HEK293 (cell line): ENCODE results near the gene RPL12.

Source experiments
- CTCF ChIA-PET: fragments of 350-600 bp; formaldehyde crosslinking; extraction: SDS; loops from one replicate; lab custom pipeline; 2021; ENCODE audit warnings: antibody characterized with exemption; lab: Yijun Ruan, JAX
- POLR2A ChIA-PET: fragments of 300-600 bp; formaldehyde crosslinking; extraction: SDS; loops from one replicate; lab custom pipeline; 2020; ENCODE audit warnings: antibody characterized with exemption, inconsistent platforms; lab: Yijun Ruan, JAX
- H3K27ac ChIP-seq: fragments of 200-500 bp; sonication (Bioruptor generic); 2 replicates; pipeline ENCODE4 v1.5.1; 2014; ENCODE audit warnings: low read depth, low read length, control low read depth, inconsistent platforms; ENCODE audit errors: extremely low read depth
- H3K36me3 ChIP-seq, 2 experiments: fragments of 200-500 bp in 1 of 2; sonication (Bioruptor generic) in 1 of 2; 1 replicate in 1 of 2; 2 replicates in 1 of 2; pipeline ENCODE4 v1.5.1; 2014 to 2017; ENCODE audit warnings: inconsistent platforms in 2 of 2, low read length in 2 of 2; ENCODE audit not compliant: control insufficient read depth in 2 of 2, insufficient read depth in 1 of 2
- H3K4me1 ChIP-seq: fragments of 200-500 bp; sonication (Bioruptor generic); 2 replicates; pipeline ENCODE4 v1.5.1; 2014; ENCODE audit warnings: mild to moderate bottlenecking, low read length, inconsistent platforms; ENCODE audit not compliant: control insufficient read depth, insufficient read depth
- H3K4me3 ChIP-seq: 2 replicates; pipeline ENCODE4 v1.5.1; 2011; ENCODE audit warnings: low read depth, mild to moderate bottlenecking, control low read depth, low read length, moderate library complexity
- H3K9me3 ChIP-seq: fragments of 200-500 bp; sonication (Bioruptor generic); 2 replicates; pipeline ENCODE4 v1.5.1; 2014; ENCODE audit warnings: low read depth, low read length, inconsistent platforms; ENCODE audit not compliant: control insufficient read depth, insufficient read depth
- AEBP2 ChIP-seq: fragments of 450-650 bp; formaldehyde crosslinking; IDR thresholded peaks from 2 replicates; pipeline ENCODE4 v1.5.1; 2016; ENCODE audit warnings: missing biosample characterization, missing genetic modification characterization, borderline replicate concordance
- HOXD13 ChIP-seq: sonication (generic); formaldehyde crosslinking; IDR thresholded peaks from 2 replicates; pipeline ENCODE4 v1.8.0; 2022; ENCODE audit warnings: missing genetic modification reagents, borderline replicate concordance
- KLF1 ChIP-seq: fragments of 450-650 bp; formaldehyde crosslinking; IDR thresholded peaks from 2 replicates; pipeline ENCODE4 v1.5.1; 2016; ENCODE audit warnings: missing biosample characterization, missing genetic modification characterization
- KLF10 ChIP-seq: fragments of 450-650 bp; IDR thresholded peaks from 2 replicates; pipeline ENCODE4 v1.5.1; 2018; ENCODE audit warnings: missing biosample characterization, mild to moderate bottlenecking, missing genetic modification characterization
- OSR2 ChIP-seq: fragments of 450-650 bp; formaldehyde crosslinking; IDR thresholded peaks from 2 replicates; pipeline ENCODE4 v1.5.1; 2016; ENCODE audit warnings: missing biosample characterization, missing genetic modification characterization
- YY2 ChIP-seq: fragments of 450-650 bp; formaldehyde crosslinking; IDR thresholded peaks from 2 replicates; pipeline ENCODE4 v1.5.1; 2016; ENCODE audit warnings: missing biosample characterization, missing genetic modification characterization
- ZBTB21 ChIP-seq: fragments of 450-650 bp; formaldehyde crosslinking; IDR thresholded peaks from 2 replicates; pipeline ENCODE4 v1.5.1; 2017; ENCODE audit warnings: missing biosample characterization, missing genetic modification characterization
- ZNF155 ChIP-seq: fragments of 450-650 bp; formaldehyde crosslinking; IDR thresholded peaks from 2 replicates; pipeline ENCODE4 v1.5.1; 2016; ENCODE audit warnings: missing biosample characterization, missing genetic modification characterization
- ZNF157 ChIP-seq: fragments of 450-650 bp; formaldehyde crosslinking; IDR thresholded peaks from 2 replicates; pipeline ENCODE4 v1.5.1; 2016; ENCODE audit warnings: missing biosample characterization, missing genetic modification characterization
- ZNF24 ChIP-seq: fragments of 450-650 bp; formaldehyde crosslinking; IDR thresholded peaks from 2 replicates; pipeline ENCODE4 v1.5.1; 2016; ENCODE audit warnings: missing biosample characterization, missing genetic modification characterization
- ZNF426 ChIP-seq: fragments of 450-650 bp; formaldehyde crosslinking; IDR thresholded peaks from 2 replicates; pipeline ENCODE4 v1.5.1; 2017; ENCODE audit warnings: missing biosample characterization, missing genetic modification characterization, mild to moderate bottlenecking, inconsistent platforms, moderate library complexity
- ZNF548 ChIP-seq: fragments of 450-650 bp; formaldehyde crosslinking; IDR thresholded peaks from 2 replicates; pipeline ENCODE4 v1.5.1; 2016; ENCODE audit warnings: missing biosample characterization, missing genetic modification characterization
- ZNF600 ChIP-seq: fragments of 450-650 bp; formaldehyde crosslinking; IDR thresholded peaks from 2 replicates; pipeline ENCODE4 v1.5.1; 2016; ENCODE audit warnings: missing biosample characterization, missing genetic modification characterization
- ZNF610 ChIP-seq: fragments of 450-650 bp; formaldehyde crosslinking; IDR thresholded peaks from 2 replicates; pipeline ENCODE4 v1.5.1; 2016; ENCODE audit warnings: missing biosample characterization, missing genetic modification characterization, borderline replicate concordance
- ZNF624 ChIP-seq: fragments of 450-650 bp; formaldehyde crosslinking; IDR thresholded peaks from 2 replicates; pipeline ENCODE4 v1.5.1; 2017; ENCODE audit warnings: missing biosample characterization, missing genetic modification characterization
- ZNF639 ChIP-seq: fragments of 450-650 bp; formaldehyde crosslinking; IDR thresholded peaks from 2 replicates; pipeline ENCODE4 v1.5.1; 2016; ENCODE audit warnings: missing biosample characterization, missing genetic modification characterization
- ZNF768 ChIP-seq: fragments of 450-650 bp; formaldehyde crosslinking; IDR thresholded peaks from 2 replicates; pipeline ENCODE4 v1.5.1; 2018; ENCODE audit warnings: missing biosample characterization, mild to moderate bottlenecking, missing genetic modification characterization
- ZNF777 ChIP-seq: fragments of 450-650 bp; formaldehyde crosslinking; IDR thresholded peaks from 2 replicates; pipeline ENCODE4 v1.5.1; 2017; ENCODE audit warnings: missing biosample characterization, missing genetic modification characterization, borderline replicate concordance
- ZNF837 ChIP-seq: fragments of 450-650 bp; formaldehyde crosslinking; IDR thresholded peaks from 2 replicates; pipeline ENCODE4 v1.5.1; 2016; ENCODE audit warnings: missing biosample characterization, missing genetic modification characterization

Gene RPL12

DNA sequence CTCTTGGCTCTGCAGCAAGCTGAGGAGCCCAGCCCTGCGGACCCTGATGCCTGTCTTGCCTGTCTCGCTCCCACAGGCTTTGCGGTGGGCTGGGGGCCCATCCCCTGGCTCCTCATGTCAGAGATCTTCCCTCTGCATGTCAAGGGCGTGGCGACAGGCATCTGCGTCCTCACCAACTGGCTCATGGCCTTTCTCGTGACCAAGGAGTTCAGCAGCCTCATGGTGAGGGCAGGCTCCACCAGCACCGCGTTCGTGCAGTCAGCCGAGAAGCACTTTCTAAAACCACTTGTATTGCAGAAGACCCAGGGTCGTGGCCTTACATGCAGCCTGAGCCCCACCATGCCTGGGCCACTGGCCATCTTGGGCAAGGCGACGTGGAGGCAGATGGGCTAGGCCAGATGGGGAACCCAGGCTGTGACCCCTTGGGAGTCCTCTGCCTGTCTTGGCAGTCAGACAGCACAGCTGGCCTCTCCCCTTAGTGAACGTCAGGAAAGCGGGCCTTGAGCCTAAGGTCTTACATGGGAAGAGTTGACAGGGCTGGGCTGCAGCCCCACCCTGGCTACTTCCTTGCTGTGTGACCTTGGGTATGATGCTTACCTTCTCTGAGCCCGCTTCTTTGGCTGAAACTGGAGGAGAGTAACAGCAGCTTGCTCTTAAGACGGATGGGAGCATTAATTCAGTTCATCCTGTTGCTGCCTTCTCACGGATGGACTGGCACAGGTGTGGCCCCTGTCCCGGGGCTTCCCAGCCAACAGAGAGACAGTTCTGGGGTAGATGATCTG lies 45.7 kb downstream of the RPL12 start:
- Histone ChIP-seq H3K27ac (no peak overlapping the region), H3K9me3 (no peaks in the 10 kb centered on the region), H3K4me3 (no peak overlapping the region), H3K36me3 (peaks cover 0 to 49% of the 10 kb centered on the region in 2 experiments; a peak in 1 of 3 replicates), H3K4me1 (no peaks in the 10 kb centered on the region)
- TF ChIP-seq ZNF600 (tag by site-specific recombination) (no peak), ZNF768 (tag by site-specific recombination) (peak; percentile 70; the same call in 1 of the 2 replicates)
- CTCF ChIA-PET, result no interaction called here
- POLR2A ChIA-PET, result interaction anchor here (3.8 kb wide), 1 partner anchor 9 kb away, joined by 18 read pairs; the partner anchor contains the start of gene SLC2A8

GRCh38 chr9:127404631-127405030 lies 46.6 kb downstream of the RPL12 start:
- Histone ChIP-seq H3K36me3 (peaks cover 0 to 58% of the 10 kb centered on the region in 2 experiments; a peak in 1 of 3 replicates), H3K9me3 (no peaks in the 10 kb centered on the region), H3K4me3 (no peak overlapping the region), H3K4me1 (no peaks in the 10 kb centered on the region), H3K27ac (no peak overlapping the region)
- TF ChIP-seq OSR2 (tag by site-specific recombination), result no peak
- 0 out of 2 replicates have a peak, but pooled peaks have one; percentile 10 for TF ChIP-seq KLF1 (tag by site-specific recombination)
- TF ChIP-seq ZNF610 (tag by site-specific recombination), result no peak
- ChIA-PET CTCF (no interaction called here), POLR2A (no interaction called here)

- Histone ChIP-seq H3K36me3 (peaks cover 0 to 58% of the 10 kb centered on the region in 2 experiments; a peak in 1 of 3 replicates), H3K9me3 (no peaks in the 10 kb centered on the region), H3K4me1 (no peaks in the 10 kb centered on the region), H3K27ac (no peak overlapping the region), H3K4me3 (no peak overlapping the region)
- TF ChIP-seq ZBTB21 (tag by site-specific recombination) (no peak), ZNF426 (tag by site-specific recombination) (no peak), HOXD13 (CRISPR knock-in tag) (no peak), AEBP2 (tag by site-specific recombination) (no peak), ZNF24 (no peak), ZNF548 (tag by site-specific recombination) (no peak), YY2 (no peak), ZNF157 (tag by site-specific recombination) (no peak), ZNF624 (no peak), ZNF155 (tag by site-specific recombination) (no peak), ZNF837 (tag by site-specific recombination) (no peak), ZNF639 (tag by site-specific recombination) (no peak), ZNF777 (tag by site-specific recombination) (no peak), KLF10 (no peak)
- ChIA-PET POLR2A (interaction anchor here (1.0 kb wide), 1 partner anchor 179 kb away, joined by 4 read pairs; no protein-coding TSS in a partner anchor), CTCF (interaction anchor here (0.6 to 1.0 kb wide), 3 partner anchors 10 to 139 kb away, joined by 3 to 5 read pairs (median 4); no protein-coding TSS in a partner anchor)
These were observed 47.6 kb downstream of the RPL12 start for GRCh38 chr9:127403507-127404192.
